Limb (tissue), 2 donors: ENCODE results near the gene WWOX.

Experiments used
- DNase-seq, 2 donors: peaks; one replicate each; pipeline ENCODE4 v3.0.0-alpha.2; 2016; ENCODE audit errors: extremely low spot score in 2 of 2

The WWOX gene

DNA sequence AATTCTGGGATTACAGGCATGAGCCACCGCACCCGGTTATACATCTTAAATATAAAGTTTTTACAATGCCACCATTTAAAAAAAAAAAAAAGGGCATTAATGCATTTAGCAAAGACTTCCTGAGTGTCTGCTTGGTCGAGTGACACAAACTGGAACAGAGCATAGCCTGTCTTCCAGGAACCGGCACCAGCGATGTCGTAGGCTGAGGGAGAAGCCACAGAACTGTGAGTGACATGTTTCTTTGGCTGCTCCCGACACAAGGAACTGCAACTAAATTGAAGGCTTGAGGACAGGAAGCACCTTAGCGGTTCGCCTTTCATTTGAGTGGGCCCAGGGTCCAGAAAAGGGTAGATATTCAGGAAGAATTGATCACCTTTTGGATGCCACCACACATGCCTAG is 783.3 kb downstream of the WWOX start:
- no peak for DNase-seq

DNA sequence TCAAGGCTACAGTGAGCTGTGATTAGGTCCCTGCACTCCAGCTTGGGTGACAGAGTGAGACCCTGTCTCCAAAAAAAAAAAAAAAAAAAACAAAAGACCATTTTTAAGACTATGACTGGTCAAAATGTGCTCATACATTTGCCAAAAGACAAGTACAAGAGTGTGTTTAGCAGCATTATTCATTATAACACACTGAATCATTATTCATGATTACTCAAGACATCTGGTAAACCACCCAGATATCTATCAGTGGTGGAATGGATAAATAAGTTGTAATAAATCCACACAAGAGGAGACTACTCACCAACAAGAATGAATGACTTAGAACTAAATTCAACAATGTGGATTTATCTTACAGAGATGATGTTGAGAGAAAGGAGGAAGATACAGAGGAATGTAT is 784.8 kb downstream of the WWOX start:
- no peak for DNase-seq

DNA sequence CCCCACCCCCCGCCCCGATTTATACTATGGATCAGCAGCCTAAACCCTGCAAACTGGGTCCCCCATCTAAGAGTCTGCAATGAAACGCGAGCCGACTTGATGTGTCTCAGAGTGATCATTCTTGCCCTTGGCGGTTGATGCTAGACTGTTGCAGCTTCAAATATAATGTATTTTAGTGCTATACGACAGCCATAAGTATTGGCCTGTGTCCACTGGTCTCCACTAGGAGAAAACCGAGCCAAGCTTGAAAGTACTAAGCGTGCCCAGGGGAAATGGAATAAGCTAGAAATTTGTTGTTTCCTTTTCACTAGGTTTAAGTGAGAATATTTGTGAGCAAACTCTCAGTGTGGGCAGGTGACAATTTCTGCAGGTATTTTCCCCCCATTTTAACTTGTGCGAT is 789.9 kb downstream of the WWOX start:
- peak in 1 of 2 donors; percentile 20 for DNase-seq

DNA sequence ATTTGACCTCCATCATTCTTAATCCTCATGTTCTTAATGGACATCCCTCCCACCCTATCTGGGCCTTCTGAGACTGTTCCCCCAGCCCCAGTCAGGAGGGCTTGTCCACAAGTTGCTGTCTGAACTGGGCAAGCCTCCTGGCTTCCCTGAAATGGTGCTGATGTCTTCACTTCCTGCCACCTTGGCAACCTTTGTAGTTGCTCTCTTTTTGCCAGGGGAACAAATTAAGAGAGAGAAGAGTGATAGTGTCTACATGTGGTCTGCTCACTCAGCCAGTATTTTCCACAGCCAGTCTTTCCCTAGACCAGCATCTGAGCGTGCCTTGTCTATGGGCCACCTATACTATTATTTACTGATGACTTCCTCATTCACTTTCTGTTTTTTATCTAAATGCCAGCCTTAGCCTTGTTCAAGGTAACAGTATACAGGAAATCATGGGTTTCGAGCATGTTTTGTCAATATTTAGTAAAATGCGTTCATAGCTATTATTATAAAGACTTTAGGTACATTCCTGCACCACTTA is 791.0 kb downstream of the WWOX start:
- no peak for DNase-seq

DNA sequence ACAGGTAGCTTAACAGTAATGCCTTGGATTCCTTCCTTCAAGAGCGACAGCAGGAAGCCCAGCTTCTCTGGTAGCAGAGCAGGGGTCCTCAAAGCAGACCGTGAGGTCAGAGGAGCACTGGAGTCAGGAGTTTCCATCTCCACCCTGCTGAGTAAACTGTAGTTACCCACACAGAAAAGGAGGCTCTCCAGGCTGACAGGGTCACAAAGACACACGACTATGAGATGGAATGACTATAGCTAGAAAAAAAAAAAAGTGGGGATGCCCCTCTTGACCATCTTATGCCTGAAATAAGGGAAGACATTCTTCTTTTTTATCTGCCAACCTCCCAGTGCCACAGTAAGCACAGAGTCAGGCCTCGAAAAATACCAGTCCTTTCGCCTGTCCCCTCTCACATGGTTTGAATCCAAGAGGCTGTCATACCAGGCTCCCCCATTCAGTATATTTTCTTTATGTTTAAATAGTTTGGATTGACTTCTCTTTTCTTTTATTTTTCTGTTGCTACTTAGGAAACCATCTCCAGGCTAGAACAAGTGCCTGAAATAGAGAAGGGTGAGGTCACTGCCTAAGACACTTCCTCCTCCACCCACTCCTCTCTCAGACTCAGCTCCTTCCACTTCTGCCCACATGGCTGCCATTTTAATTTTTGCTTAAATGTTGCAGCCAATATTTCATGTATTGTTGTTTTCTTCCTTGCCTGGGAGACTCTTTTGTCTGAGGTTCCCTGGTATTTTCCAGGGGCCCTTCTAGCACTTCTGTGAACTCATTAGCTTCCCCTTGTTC is 793.7 kb downstream of the WWOX start:
- DNase-seq: no peak

DNA sequence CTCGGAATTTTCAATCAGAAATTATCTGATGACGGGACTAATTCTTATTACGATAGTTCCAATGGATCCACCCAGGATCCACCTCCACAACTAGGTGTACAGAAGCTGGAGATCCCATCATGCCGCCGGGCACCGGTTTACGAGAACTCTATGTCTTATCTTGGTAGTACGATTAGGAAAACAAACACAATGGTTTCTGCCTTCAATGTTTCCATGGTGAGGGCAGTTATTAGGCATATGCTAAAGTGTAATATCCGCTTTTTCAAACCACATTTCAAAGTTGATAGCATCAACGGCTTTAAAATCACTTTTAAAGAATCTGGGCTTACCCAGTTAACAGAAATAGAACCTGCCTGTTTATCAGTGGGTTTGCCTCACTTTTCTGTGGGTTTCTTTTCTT is 795.4 kb downstream of the WWOX start:
- no peak for DNase-seq

DNA sequence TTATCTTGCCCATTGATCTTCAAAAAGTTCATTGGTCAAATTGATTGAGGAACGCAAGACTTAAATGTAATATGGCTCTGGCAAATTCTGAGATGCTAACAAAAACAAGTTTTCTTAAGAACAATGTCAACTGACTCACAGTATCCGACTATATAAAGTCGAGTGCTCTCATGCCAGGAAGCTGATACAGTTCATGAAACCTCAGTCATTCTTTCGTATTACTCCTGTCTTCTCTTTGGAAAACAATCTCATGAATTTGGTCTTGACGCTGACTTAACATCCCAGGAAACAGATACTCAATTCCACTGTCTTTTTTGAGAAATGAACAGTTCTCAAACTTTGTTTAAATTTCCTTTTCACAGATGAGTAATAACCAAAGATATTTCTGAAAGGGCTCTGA is 796.2 kb downstream of the WWOX start:
- DNase-seq: no peak

DNA sequence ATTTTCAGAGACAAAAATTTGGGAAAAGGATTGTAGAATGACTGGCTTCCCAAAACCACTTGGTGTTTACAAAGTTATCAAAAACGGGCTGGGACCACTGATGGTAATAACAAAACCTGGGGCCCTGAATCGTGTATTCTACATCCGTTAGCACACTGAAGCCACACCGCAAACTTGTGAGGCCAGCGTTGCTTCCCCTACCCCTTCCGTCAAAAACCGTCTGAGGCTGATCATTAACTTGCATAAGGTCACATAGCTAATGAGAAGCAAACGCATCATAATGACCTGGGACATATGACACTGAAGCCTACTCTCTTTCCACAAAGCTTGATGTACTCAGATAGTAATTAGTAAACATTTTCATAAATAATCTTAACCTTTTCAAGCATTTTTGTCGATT is 796.8 kb downstream of the WWOX start:
- no peak for DNase-seq

DNA sequence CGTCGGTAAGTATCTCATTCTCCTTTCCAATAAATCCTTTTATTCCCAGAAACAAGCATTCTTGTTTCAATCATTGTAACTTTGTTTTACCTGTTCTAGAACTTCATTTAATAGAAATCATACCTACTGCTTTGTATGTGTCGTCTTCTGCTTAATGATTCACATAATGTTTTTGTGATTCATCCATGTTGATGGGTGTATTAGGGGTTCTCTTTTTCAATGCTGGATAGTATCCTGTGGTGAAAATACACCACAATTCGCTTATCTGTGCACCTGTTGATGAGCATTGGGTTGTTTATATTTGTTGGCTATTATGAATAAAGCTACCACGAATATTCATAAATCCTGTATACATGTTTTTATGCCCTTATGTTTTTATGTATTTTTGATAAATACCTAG is 797.8 kb downstream of the WWOX start:
- DNase-seq: no peak

DNA sequence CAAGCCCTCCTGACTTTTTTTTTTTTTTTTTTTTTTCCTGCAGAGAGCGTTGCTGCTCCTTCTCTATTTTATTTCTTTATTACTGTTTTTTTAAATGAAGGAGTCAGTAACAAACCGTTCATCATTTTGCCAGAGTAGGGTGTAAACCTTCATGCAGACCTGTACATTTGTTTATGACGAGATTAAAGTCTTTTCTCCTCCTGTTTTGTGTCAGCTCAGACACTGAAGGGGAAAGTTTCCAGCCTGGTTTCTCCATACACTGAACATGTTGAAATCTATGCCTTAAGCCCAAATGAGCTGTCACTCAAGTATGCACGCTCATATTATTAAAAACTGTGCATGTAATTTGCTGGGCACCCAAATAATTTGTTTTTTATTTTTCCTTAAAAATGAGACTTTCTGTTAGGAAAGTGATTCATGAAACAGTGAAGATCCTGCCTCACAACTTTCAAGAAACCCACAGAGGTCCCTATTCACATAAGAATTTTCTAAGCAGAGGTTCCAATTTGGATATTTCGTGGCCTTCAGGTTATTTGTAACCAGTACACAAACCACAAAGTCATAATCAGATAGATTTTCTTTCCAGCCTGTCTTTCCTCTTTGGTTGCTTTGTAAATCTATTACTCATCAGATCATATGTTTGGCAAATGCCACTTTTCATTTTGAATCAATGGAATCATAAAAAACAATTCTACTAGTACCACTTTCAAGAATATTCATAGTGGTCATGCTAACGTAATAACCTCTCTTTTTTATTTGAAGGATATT is 800.8 kb downstream of the WWOX start:
- DNase-seq: no peak

DNA sequence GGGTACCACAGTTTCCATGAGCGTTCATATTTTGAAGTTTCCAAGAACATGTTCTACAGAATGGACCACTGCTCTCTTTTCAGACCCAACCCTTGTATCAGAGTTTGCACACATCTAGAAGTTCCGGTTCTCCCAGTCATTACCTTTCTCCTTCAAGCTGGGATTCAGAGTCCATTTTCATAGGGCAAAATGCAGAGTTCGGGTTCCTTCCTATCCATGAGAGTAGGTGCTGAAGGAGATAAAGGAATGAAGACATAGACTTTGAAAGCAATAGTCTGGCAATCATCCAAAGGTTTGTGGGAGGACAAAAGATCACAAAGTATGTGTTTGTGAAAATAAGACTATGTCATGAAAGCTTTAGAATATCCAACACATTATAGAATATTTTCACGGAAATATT is 801.5 kb downstream of the WWOX start:
- DNase-seq: no peak

DNA sequence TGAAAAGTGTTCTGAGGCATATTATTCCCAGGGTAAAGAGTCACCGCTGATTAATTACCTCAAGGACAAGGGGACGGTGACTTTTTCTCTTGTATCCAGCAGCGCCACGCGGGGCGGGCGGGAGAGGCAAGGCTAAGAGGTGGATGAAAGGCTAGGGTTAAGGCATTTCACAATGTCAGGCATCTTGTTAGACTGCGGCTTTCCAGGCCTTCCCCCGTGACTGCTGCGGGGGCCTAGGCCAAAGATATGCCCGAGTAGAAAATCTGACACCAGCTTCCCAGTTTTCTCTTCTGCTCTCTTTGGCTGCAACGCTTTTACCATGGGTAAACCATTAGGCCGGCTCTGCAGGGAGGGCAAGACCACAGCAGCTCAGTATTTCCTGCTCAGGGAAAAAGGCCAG is 802.9 kb downstream of the WWOX start:
- DNase-seq: no peak

DNA sequence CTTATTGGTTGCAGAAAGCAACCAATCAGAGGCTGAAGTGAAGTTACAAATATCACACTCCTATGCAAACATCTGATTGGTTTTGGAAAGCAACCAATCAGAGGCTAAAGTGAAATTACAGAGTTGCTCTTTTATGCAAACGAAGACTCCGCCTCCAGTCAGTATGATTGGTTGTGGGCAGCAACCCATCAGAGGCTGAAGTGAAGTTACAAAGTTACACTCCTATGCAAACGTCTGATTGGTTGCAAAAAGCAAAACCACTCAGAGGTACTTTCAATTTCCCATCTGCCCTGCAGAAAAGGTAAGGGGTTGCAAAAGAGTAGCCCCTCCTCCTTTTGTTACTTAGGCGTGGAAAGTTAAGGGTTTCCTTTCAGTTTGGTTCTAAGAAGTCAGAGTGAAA is 803.8 kb downstream of the WWOX start:
- no peak for DNase-seq

DNA sequence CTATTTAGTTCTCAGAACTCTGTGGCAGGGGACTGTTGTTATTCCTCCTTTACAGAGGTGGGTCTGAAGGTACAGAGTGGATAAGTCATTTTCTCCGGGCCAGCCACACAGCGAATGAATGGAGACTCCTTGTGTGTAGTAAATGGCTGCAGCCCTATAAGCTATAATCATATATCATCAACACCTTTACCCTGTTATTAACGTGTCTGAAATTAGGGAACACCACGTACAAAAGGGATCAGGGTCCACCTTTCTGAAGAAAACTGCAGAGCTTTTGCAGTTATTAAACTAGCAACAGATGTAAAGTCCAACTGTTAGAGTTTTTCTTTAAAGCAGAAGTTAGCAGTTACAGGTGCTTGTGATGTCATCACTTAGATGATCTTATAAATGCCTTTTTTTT is 804.4 kb downstream of the WWOX start:
- DNase-seq: no peak

DNA sequence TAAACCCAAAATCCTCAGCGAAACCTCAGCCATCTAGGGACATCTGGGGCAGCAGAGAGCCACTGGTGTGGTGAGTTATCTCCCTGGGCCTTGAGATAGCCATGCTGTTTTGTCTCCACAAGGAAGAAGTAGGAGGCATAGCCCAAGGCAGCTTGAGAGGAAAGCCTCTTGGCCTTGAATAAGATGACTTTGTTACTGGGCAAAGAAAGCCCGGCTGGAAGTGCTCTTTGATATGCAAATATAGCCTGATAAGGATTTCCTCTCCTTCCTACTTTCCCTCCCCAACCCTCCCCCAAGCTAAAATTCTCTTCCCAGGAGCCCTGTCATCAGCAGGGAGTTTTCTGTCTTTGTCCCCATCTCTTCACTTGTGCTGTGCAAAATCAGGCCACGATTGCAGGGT is 806.7 kb downstream of the WWOX start:
- no peak for DNase-seq

DNA sequence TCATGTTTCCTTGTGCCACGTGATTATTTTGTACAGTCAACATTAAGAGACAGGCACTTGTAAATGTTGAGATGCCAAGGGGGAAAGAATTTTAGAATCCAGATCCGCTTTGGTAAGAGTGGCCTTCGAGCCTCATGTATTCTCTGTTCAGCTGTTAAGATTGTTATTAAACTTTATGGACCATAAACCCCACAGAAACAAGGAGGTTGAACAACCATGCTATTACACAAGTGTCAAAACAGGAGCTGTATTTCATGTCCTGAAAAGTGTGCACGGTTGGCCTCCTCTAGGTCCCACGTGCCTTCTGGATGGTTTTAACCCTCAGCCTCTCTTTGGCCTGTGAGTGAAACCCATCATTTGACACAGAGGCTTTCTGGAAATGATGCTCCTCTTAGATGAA is 809.8 kb downstream of the WWOX start:
- no peak for DNase-seq

DNA sequence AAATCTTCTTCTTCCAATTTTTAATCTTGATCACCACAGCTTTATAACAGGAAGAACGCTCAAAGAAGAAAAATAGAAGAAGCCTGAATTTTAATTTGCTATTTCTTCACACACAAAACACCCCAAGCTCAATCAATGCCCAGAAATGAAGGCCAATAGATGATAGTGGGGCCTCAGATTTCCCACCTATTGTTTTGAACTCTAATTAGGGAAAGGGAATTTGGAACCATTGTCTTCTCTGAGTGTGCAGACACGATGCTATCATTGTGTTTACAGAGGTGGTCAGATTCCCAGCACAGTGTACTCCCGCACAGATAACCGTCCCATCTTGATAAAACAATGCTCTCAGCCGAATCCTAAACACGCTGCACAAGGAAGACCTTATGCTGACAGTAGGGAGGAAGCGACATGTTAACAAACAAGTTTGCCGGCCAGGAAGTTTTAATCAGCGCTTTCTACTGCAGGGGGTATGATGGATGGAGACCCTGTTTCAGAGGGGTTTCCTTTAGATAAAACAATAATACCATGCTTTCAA is 816.4 kb downstream of the WWOX start:
- DNase-seq: no peak

DNA sequence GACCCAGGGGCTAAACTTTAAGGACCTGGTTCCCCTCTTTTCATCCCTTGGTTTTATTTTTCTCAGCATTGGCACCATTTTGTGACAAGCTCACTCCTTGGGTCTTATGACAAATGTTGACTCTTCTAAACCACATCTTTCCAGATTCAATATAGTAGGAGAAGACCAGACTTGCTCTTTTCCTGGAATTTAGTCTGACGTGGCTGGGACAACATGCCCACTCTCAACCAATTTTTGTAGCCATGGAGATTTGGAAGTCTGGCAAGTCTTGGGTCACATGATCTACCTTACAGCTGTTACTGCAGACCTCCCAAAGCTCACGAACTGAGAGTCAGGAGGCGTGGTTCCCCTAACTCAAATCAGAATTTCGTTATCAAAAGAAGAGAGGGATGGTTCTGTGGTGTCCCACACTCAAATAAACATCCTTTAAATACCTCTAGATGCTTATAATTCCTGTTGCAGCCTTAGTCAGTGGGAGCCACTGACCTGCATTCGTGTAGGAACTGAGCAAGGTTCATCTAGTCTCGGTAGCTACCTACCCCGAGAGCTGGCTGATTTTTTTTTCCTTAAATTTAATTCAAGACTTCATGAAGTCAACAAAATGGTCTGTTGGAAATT is 817.6 kb downstream of the WWOX start:
- peak in 1 of 2 donors; percentile 52 for DNase-seq

DNA sequence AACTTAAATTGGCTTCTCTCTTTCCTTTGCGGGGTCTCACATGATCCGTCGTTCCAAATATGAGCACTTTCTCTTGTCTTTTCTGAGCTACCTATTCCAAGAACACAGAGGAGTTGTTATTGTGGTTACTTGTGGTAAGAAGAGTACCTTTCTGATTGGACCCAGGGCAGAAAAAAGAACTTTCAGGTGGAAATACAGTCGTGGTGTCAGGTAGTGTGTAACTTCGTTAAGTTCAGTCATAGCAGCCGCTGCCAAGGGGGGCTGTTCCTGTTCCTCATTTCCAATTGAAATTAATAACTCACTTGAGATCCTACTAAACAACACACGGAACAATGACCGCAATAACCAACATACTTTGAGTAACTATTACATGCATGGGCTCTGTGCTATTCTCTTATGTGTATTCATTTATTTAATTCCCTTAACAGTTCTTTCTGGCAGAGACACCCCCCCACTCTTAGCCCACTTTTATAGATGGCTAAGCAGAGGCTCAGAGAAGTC is 819.4 kb downstream of the WWOX start:
- DNase-seq: no peak

DNA sequence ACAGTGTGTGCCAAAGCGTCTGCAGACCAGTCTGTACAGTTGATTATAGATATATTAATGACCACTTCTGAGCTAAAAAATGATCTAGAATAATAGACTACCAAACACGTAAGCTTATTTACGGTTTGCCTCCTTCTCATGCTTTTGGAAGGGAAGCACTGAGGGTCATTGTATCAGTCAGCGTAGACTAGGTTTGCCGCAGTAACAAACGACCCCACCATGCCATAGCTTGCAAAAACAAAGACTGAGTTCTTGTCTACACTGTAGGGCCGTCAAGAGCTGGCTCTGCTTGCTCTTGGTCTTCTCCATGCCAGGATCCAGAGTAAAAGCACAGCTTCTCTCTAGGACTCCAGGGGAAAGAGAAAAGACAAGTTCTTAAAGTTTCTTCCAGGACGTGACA is 820.4 kb downstream of the WWOX start:
- DNase-seq: no peak

DNA sequence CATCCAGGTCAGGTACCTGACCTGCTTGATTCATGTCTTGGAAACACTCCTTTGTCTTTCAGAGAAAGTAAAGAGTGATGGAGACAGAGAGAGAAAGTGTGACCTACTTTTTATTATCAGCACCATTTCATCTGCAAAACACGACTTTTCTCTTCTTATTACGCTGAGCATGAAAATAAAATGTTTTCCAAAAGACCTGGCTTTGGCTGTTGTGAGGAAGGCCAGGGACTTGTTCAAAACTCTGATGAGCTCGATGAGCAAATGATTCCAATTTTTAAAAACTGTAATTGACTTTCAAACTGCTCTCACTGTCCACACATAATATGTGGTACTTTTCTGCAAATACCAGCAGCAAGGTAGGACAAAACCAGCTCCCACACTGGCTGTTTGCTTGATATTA is 821.2 kb downstream of the WWOX start:
- no peak for DNase-seq
